ENCODE measurements around the gene PAGR1. TPM values are rescaled to one million over a fixed set of nuclear protein-coding genes. Genes with fewer than 3 reads are reported as not detected.
A peak's percentile ranks its signal among the peaks of the same experiment; 100 is the strongest.

Gene PAGR1
- 16.8 and 19.9 TPM in 2 replicates for total RNA-seq

DNA sequence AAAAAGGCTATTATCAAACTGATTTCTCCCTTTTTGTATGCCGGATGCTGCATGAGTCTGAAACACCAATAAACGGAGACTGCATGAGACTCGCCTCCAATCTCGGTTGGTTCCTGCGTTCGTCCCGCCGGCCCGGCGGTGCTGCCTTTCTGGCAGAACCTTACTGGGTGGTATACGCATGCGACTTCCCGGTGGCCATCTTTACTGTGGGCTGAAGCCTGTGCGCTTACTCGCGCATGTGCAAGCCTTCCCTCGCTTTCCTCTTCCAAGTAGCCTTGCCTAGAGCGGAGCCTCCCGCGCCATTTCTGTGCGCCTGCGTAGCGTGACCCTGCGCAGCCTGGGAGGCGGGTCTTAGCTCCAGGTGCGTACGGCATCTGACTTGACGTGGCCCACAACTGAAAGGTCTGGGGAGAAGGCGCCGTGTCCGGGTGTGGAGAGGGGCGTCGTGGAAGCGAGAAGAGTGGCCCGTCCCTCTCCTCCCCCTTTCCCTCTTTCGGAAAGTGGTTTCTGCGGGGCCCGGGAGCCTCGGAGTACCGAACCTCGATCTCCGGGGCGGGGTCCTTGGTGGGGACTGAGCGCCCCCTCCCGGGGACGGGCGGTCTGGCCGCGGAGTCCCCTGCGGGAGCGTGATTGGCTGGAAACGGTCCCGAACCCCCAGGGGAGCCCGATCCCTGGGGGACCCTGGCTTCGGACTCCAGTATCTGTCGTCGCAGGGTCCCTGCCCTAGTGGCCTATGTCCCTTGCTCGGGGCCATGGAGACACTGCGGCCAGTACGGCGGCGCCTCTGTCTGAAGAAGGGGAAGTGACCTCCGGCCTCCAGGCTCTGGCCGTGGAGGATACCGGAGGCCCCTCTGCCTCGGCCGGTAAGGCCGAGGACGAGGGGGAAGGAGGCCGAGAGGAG, at the start of gene PAGR1:
TSS of gene PAGR1 (plus strand) at position 360 of the 901 bp plus-strand sequence. CDS start at position 734, 374 bp downstream.
- Histone ChIP-seq H3K36me3 (ENCODE audit: insufficient read depth, low read length) (peaks cover 16% of the 10 kb centered on the region), H2AFZ (ENCODE audit: low read length) (peak within 1 kb of the TSS; percentile 99), H3K27ac (ENCODE audit: low read depth, low read length) (peak within 1 kb of the TSS; percentile 82), H3K4me1 (ENCODE audit: insufficient read depth, low read length) (peaks cover 42% of the 10 kb centered on the region), H3K4me3 (ENCODE audit: insufficient read depth, low read length) (peak within 1 kb of the TSS; percentile 91), H3K27me3 (ENCODE audit: insufficient read depth, low read length) (no peaks in the 10 kb centered on the region), H4K20me1 (ENCODE audit: insufficient read depth, low read length) (peaks cover 5% of the 10 kb centered on the region), H3K79me2 (ENCODE audit: insufficient read depth, low read length) (peaks cover 36% of the 10 kb centered on the region), H3K9me3 (ENCODE audit: low read depth, low read length) (no peaks in the 10 kb centered on the region), H3K4me2 (ENCODE audit: insufficient read depth, low read length) (peak within 1 kb of the TSS; percentile 79)
- TF ChIP-seq, protein P1, sequence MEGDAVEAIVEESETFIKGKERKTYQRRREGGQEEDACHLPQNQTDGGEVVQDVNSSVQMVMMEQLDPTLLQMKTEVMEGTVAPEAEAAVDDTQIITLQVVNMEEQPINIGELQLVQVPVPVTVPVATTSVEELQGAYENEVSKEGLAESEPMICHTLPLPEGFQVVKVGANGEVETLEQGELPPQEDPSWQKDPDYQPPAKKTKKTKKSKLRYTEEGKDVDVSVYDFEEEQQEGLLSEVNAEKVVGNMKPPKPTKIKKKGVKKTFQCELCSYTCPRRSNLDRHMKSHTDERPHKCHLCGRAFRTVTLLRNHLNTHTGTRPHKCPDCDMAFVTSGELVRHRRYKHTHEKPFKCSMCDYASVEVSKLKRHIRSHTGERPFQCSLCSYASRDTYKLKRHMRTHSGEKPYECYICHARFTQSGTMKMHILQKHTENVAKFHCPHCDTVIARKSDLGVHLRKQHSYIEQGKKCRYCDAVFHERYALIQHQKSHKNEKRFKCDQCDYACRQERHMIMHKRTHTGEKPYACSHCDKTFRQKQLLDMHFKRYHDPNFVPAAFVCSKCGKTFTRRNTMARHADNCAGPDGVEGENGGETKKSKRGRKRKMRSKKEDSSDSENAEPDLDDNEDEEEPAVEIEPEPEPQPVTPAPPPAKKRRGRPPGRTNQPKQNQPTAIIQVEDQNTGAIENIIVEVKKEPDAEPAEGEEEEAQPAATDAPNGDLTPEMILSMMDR (IDR thresholded peaks at IDR 0.05; ENCODE audit: extremely low read depth, low read depth, low read length), result peak; percentile 84
- peak; percentile 99 for DNase-seq (ENCODE audit: insufficient read length, low spot score, missing footprints)

DNA sequence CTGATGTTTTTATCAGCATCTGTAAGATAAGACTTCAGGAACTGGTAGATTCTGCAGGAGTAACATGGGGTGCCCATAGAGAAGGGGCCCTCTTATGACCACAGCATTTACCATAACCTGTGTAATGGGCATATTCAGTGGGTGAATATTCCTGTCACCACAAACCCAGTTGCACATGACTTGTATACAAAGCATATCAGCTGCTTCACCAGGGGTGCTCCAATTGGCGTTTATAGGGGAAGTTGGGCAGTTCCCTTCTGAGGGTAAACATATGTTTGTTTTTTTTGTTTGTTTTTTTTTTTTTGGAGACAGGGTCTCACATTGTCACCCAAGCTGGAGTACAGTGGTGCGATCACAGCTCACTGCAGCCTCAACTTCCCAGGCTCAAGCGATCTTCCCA, 49.4 kb upstream of the PAGR1 start:
- Histone ChIP-seq H3K4me1 (ENCODE audit: insufficient read depth, low read length) (no peaks in the 10 kb centered on the region), H3K4me3 (ENCODE audit: insufficient read depth, low read length) (no peak overlapping the region), H4K20me1 (ENCODE audit: insufficient read depth, low read length) (no peaks in the 10 kb centered on the region), H3K27ac (ENCODE audit: low read depth, low read length) (no peak overlapping the region), H3K9me3 (ENCODE audit: low read depth, low read length) (no peaks in the 10 kb centered on the region), H3K4me2 (ENCODE audit: insufficient read depth, low read length) (no peak overlapping the region), H2AFZ (ENCODE audit: low read length) (no peak overlapping the region), H3K36me3 (ENCODE audit: insufficient read depth, low read length) (no peaks in the 10 kb centered on the region), H3K79me2 (ENCODE audit: insufficient read depth, low read length) (no peaks in the 10 kb centered on the region), H3K27me3 (ENCODE audit: insufficient read depth, low read length) (peaks cover 4% of the 10 kb centered on the region)
- TF ChIP-seq, protein P1 (IDR thresholded peaks at IDR 0.05; ENCODE audit: extremely low read depth, low read depth, low read length), result no peak
- DNase-seq (ENCODE audit: insufficient read length, low spot score, missing footprints), result no peak

DNA sequence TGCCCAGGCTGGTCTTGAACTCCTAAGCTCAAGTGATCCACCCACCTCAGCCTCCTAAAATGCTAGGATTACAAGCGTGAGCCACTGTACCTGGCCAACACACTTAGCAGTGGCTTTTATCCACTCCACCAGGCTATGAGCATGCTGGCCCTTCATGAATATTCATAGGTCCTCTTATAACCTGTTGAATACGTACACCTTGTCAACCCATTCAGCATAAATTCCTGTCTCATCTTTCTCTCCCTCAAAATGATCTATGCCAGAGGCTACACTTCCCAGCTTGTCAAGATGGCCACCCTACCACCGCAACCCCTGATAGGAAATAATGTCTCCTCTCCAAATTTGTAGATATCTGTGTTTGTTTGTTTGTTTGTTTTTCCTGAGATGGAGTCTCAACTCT, 48.9 kb upstream of the PAGR1 start:
- TF ChIP-seq, protein P1 (IDR thresholded peaks at IDR 0.05; ENCODE audit: extremely low read depth, low read depth, low read length), result no peak
- H3K27ac ChIP-seq (ENCODE audit: low read depth, low read length), result no peak overlapping the region
- no peak overlapping the region for H2AFZ ChIP-seq (ENCODE audit: low read length)
- H3K27me3 ChIP-seq (ENCODE audit: insufficient read depth, low read length), result peaks cover 4% of the 10 kb centered on the region
- no peak for DNase-seq (ENCODE audit: insufficient read length, low spot score, missing footprints)
- H3K36me3 ChIP-seq (ENCODE audit: insufficient read depth, low read length), result no peaks in the 10 kb centered on the region
- no peaks in the 10 kb centered on the region for H4K20me1 ChIP-seq (ENCODE audit: insufficient read depth, low read length)
- no peaks in the 10 kb centered on the region for H3K79me2 ChIP-seq (ENCODE audit: insufficient read depth, low read length)
- no peaks in the 10 kb centered on the region for H3K9me3 ChIP-seq (ENCODE audit: low read depth, low read length)
- no peak overlapping the region for H3K4me3 ChIP-seq (ENCODE audit: insufficient read depth, low read length)
- no peak overlapping the region for H3K4me2 ChIP-seq (ENCODE audit: insufficient read depth, low read length)
- no peaks in the 10 kb centered on the region for H3K4me1 ChIP-seq (ENCODE audit: insufficient read depth, low read length)

DNA sequence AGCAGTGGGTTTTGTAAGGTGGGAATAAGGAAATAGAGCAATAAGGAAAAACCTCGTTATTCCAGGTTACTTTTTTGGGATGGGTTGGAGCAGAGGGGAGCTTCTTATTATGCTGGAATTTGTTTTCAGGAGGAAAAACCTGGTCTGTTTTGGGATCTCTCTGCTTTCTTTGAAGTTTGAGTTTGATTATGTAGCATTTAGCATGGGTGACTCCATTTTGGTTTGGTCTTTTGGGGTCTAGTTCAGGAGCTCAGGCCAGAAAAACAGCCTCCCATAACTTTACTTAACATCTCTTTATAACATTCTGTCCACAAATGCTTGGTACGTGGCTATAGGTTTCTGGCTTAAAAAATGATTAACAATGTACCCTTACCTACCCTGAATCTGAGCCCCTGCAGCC, 46.4 kb upstream of the PAGR1 start:
- TF ChIP-seq, protein P1 (IDR thresholded peaks at IDR 0.05; ENCODE audit: extremely low read depth, low read depth, low read length), result no peak
- H3K4me3 ChIP-seq (ENCODE audit: insufficient read depth, low read length), result no peak overlapping the region
- peaks cover 4% of the 10 kb centered on the region for H3K27me3 ChIP-seq (ENCODE audit: insufficient read depth, low read length)
- H3K27ac ChIP-seq (ENCODE audit: low read depth, low read length), result no peak overlapping the region
- H2AFZ ChIP-seq (ENCODE audit: low read length), result no peak overlapping the region
- no peaks in the 10 kb centered on the region for H3K4me1 ChIP-seq (ENCODE audit: insufficient read depth, low read length)
- no peak for DNase-seq (ENCODE audit: insufficient read length, low spot score, missing footprints)
- no peaks in the 10 kb centered on the region for H3K9me3 ChIP-seq (ENCODE audit: low read depth, low read length)
- no peak overlapping the region for H3K4me2 ChIP-seq (ENCODE audit: insufficient read depth, low read length)
- H3K79me2 ChIP-seq (ENCODE audit: insufficient read depth, low read length), result no peaks in the 10 kb centered on the region
- H4K20me1 ChIP-seq (ENCODE audit: insufficient read depth, low read length), result no peaks in the 10 kb centered on the region
- H3K36me3 ChIP-seq (ENCODE audit: insufficient read depth, low read length), result no peaks in the 10 kb centered on the region

All from osteoblast (primary cell).